ENCODE measurements around the gene NUP98. TPM values are rescaled to one million over a fixed set of nuclear protein-coding genes. Genes with fewer than 3 reads are reported as not detected.

NUP98 gene
- total and polyA plus RNA-seq, 2 of the 13 experiments (the other 11 are each of a cell fraction or from before 2014, with no cell fraction given), result 76.6 to 85.3 TPM

- H3K27me3 ChIP-seq (ENCODE audit: control insufficient read depth in 1 of 2, insufficient read depth in 2 of 2, low read length in 2 of 2), result no peaks in the 10 kb centered on the region; a peak in 1 of 5 replicates
- no peak overlapping the region for H3K9ac ChIP-seq (ENCODE audit: insufficient read depth, low read depth, low read length)
- intact Hi-C loops (cut with micrococcal nuclease; ENCODE audit: unreplicated experiment) (no loop called here), in situ Hi-C loops (cut with HindIII; ENCODE audit: extremely low pct_ligation_motif_present, low pct_unique_long_range_greater_than_20kb) (no loop called here)
- H3K9me3 ChIP-seq (ENCODE audit: low read length), result no peaks in the 10 kb centered on the region
- no peak overlapping the region for H3K4me3 ChIP-seq (replicated peaks in 1 of 3; ENCODE audit: insufficient read depth in 1 of 3, low read depth in 2 of 3, low read length in 3 of 3)
- H4K20me1 ChIP-seq (ENCODE audit: insufficient read depth, low read length), result peaks cover 5% of the 10 kb centered on the region; the same call in 1 of the 2 replicates
- 94% methylated on average over 5 of the region's 5 CpGs for WGBS (ENCODE audit: low lambda C conversion rate)
- peaks cover 64% of the 10 kb centered on the region for H3K4me1 ChIP-seq (ENCODE audit: insufficient read depth, low read length)
- ATAC-seq (no peak), DNase-seq (ENCODE audit: low spot score) (no peak), FAIRE-seq (no peak)
- ChIA-PET CTCF (ENCODE audit: low intra/inter-chr PET ratio, low total read pairs) (no interaction called here), POLR2A (no interaction called here)
- H3K36me3 ChIP-seq (replicated peaks in 1 of 2; ENCODE audit: control insufficient read depth in 1 of 2, insufficient read depth in 2 of 2, low read length in 2 of 2), result peaks cover 2 to 4% of the 10 kb centered on the region in 2 experiments; a peak in 4 of 5 replicates
- no peak overlapping the region for H3K27ac ChIP-seq (ENCODE audit: extremely low read length, insufficient read depth, low read length)
- BruUV-seq (replicated peaks), result no TSS peak
- peaks cover 27% of the 10 kb centered on the region for H3K79me2 ChIP-seq (ENCODE audit: insufficient read depth, low read length)
- H2AFZ ChIP-seq (ENCODE audit: low read length), result no peak overlapping the region
- H3K4me2 ChIP-seq (ENCODE audit: low read depth, low read length), result no peak overlapping the region
- TF ChIP-seq RAD21 (CRISPR knock-in tag; IDR thresholded peaks at IDR 0.05) (no peak), RBFOX2 (IDR thresholded peaks at IDR 0.05; ENCODE audit: low read depth, low read length) (no peak), ZNF282 (IDR thresholded peaks at IDR 0.05; ENCODE audit: partially characterized antibody) (no peak), RFX5 (IDR thresholded peaks at IDR 0.05; ENCODE audit: low read depth, low read length) (no peak), TEAD3 (CRISPR knock-in tag; optimal IDR thresholded peaks at IDR 0.05; ENCODE audit: borderline replicate concordance) (no peak), ZBTB7A (CRISPR knock-in tag; IDR thresholded peaks at IDR 0.05) (no peak), SPEN (CRISPR knock-in tag; IDR thresholded peaks at IDR 0.05; ENCODE audit: low read depth) (no peak)
- TF ChIP-seq, protein P1, sequence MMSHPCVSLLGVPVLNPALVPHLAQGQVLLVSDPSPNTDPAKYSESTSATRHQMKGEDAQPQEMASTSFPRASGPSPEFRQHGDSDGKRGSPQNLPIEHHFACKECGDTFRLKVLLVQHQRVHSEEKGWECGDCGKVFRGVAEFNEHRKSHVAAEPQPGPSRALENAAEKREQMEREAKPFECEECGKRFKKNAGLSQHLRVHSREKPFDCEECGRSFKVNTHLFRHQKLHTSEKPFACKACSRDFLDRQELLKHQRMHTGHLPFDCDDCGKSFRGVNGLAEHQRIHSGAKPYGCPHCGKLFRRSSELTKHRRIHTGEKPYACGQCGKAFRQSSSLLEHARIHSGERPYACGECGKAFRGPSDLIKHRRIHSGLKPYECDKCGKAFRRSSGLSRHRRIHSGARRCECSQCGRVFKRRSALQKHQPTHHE (CRISPR knock-in tag; IDR thresholded peaks at IDR 0.05; ENCODE audit: borderline replicate concordance), result no peak
- TF ChIP-seq, protein P2, sequence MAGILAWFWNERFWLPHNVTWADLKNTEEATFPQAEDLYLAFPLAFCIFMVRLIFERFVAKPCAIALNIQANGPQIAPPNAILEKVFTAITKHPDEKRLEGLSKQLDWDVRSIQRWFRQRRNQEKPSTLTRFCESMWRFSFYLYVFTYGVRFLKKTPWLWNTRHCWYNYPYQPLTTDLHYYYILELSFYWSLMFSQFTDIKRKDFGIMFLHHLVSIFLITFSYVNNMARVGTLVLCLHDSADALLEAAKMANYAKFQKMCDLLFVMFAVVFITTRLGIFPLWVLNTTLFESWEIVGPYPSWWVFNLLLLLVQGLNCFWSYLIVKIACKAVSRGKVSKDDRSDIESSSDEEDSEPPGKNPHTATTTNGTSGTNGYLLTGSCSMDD (CRISPR knock-in tag; IDR thresholded peaks at IDR 0.05), result no peak
- TF ChIP-seq, protein P3, sequence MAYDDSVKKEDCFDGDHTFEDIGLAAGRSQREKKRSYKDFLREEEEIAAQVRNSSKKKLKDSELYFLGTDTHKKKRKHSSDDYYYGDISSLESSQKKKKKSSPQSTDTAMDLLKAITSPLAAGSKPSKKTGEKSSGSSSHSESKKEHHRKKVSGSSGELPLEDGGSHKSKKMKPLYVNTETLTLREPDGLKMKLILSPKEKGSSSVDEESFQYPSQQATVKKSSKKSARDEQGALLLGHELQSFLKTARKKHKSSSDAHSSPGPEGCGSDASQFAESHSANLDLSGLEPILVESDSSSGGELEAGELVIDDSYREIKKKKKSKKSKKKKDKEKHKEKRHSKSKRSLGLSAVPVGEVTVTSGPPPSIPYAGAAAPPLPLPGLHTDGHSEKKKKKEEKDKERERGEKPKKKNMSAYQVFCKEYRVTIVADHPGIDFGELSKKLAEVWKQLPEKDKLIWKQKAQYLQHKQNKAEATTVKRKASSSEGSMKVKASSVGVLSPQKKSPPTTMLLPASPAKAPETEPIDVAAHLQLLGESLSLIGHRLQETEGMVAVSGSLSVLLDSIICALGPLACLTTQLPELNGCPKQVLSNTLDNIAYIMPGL (CRISPR knock-in tag; IDR thresholded peaks at IDR 0.05; ENCODE audit: borderline replicate concordance in 1 of 2, low read depth in 1 of 2), result no peak
These were observed 39.5 kb upstream of the NUP98 start for GRCh38 chr11:3836903-3837302.
